Measurements from ENCODE around the gene GLMP. TPM values are rescaled to one million over a fixed set of nuclear protein-coding genes. Genes with fewer than 3 reads are reported as not detected.

Gene GLMP
- total and polyA plus RNA-seq, 2 of the 13 experiments (the other 11 are each of a cell fraction or from before 2014, with no cell fraction given): 44.6 to 75.8 TPM

- no peak for TF ChIP-seq FOXC1 (CRISPR knock-in tag; IDR thresholded peaks at IDR 0.05; ENCODE audit: borderline replicate concordance)
- peak; percentile 89 for TF ChIP-seq HNRNPLL (IDR thresholded peaks at IDR 0.05; ENCODE audit: low read depth, low read length, poor library complexity, severe bottlenecking)
- TF ChIP-seq RORA (CRISPR knock-in tag; IDR thresholded peaks at IDR 0.05): no peak
- TF ChIP-seq ZNF205 (CRISPR knock-in tag; IDR thresholded peaks at IDR 0.05): no peak
- TF ChIP-seq ZFP62 (CRISPR knock-in tag; IDR thresholded peaks at IDR 0.05): no peak
- peak; percentile 88 for TF ChIP-seq RBFOX2 (IDR thresholded peaks at IDR 0.05; ENCODE audit: low read depth, low read length)
- TF ChIP-seq JUN (CRISPR knock-in tag; IDR thresholded peaks at IDR 0.05): no peak
- TF ChIP-seq RFXAP (CRISPR knock-in tag; IDR thresholded peaks at IDR 0.05; ENCODE audit: borderline replicate concordance): peak; percentile 15; the same call in 1 of the 2 replicates
- TF ChIP-seq HNF4A (CRISPR knock-in tag; IDR thresholded peaks at IDR 0.05): no peak; the same call in 1 of the 2 replicates
- no peak for TF ChIP-seq MAFF (IDR thresholded peaks at IDR 0.05; ENCODE audit: low read depth, low read length)
- TF ChIP-seq AGO1 (IDR thresholded peaks at IDR 0.05; ENCODE audit: low read depth, low read length, poor library complexity, severe bottlenecking): peak; percentile 49
- no peak for TF ChIP-seq PAXIP1 (CRISPR knock-in tag; conservative IDR thresholded peaks at IDR 0.05)
- peak; percentile 74 for TF ChIP-seq ZFX (CRISPR knock-in tag; IDR thresholded peaks at IDR 0.05; ENCODE audit: low read depth)
- TF ChIP-seq PLRG1 (conservative IDR thresholded peaks at IDR 0.05): no peak
- no peak; the same call in 1 of the 2 replicates for TF ChIP-seq ELF4 (CRISPR knock-in tag; IDR thresholded peaks at IDR 0.05; ENCODE audit: borderline replicate concordance)
- TF ChIP-seq, protein P1, sequence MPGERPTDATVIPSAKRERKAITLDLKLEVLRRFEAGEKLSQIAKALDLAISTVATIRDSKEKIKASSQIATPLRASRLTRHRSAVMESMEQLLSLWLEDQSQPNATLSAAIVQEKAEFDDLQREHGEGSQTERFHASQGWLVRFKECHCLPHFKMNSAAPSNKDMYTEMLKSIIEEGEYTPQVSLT (CRISPR knock-in tag; IDR thresholded peaks at IDR 0.05; ENCODE audit: borderline replicate concordance, low read depth): no peak
- no peak for TF ChIP-seq MBD4 (IDR thresholded peaks at IDR 0.05; ENCODE audit: borderline replicate concordance, low read length)
- no peak for TF ChIP-seq NFKBIZ (CRISPR knock-in tag; IDR thresholded peaks at IDR 0.05)
- no peak; the same call in 1 of the 2 replicates for TF ChIP-seq ZNF710 (CRISPR knock-in tag; IDR thresholded peaks at IDR 0.05; ENCODE audit: borderline replicate concordance)
- TF ChIP-seq SNAI1 (CRISPR knock-in tag; IDR thresholded peaks at IDR 0.05; ENCODE audit: borderline replicate concordance): no peak
- peak; percentile 63; the same call in 1 of the 2 replicates for TF ChIP-seq HES4 (CRISPR knock-in tag; IDR thresholded peaks at IDR 0.05; ENCODE audit: borderline replicate concordance)
- TF ChIP-seq ZNF670 (CRISPR knock-in tag; IDR thresholded peaks at IDR 0.05; ENCODE audit: borderline replicate concordance): peak; percentile 49; the same call in 1 of the 2 replicates
- peak; percentile 75 for TF ChIP-seq TBX2 (CRISPR knock-in tag; IDR thresholded peaks at IDR 0.05; ENCODE audit: borderline replicate concordance)
- no peak for TF ChIP-seq MED13 (CRISPR knock-in tag; IDR thresholded peaks at IDR 0.05)
- no peak for TF ChIP-seq ZNF552 (CRISPR knock-in tag; IDR thresholded peaks at IDR 0.05; ENCODE audit: borderline replicate concordance)
These were observed 42.9 kb upstream of the GLMP start, which contains the start of the genes CCT3 and TSACC (continued) for GRCh38 chr1:156338180-156338976.
